SU-DHL-6 (cell line): ENCODE data around the gene KRTAP13-2.

Experiments used
- H2AFZ ChIP-seq: fragments of 200-600 bp; sonication (generic); 2 replicates; pipeline ENCODE4 v1.6.1; 2014; ENCODE audit warnings: low read depth, mild to moderate bottlenecking, moderate library complexity, mixed read lengths, antibody characterized with exemption, low read length; ENCODE audit not compliant: severe bottlenecking
- H3F3A ChIP-seq: fragments of 200-600 bp; shearing (Covaris generic); 2 replicates; pipeline ENCODE4 v1.6.0; 2016; ENCODE audit warnings: antibody characterized with exemption, mild to moderate bottlenecking; ENCODE audit not compliant: insufficient read depth
- H3K27ac ChIP-seq: fragments of 200-600 bp; sonication (generic); 2 replicates; pipeline ENCODE4 v1.5.1; 2016; ENCODE audit warnings: low read depth, mild to moderate bottlenecking, low read length, moderate library complexity, mixed read lengths
- H3K27me3 ChIP-seq: fragments of 200-600 bp; sonication (generic), shearing (Covaris generic); 2 replicates; pipeline ENCODE4 v1.6.0; 2014; ENCODE audit warnings: mild to moderate bottlenecking, low read length
- H3K36me3 ChIP-seq: fragments of 200-600 bp; sonication (generic); 2 replicates; pipeline ENCODE4 v1.6.1; 2014; ENCODE audit warnings: mild to moderate bottlenecking, low read length, mixed read lengths
- H3K4me2 ChIP-seq: fragments of 300-600, 200-600 bp; shearing (Covaris generic), sonication (generic); 2 replicates; pipeline ENCODE4 v1.6.0; 2014; ENCODE audit warnings: low read length, low read depth, mild to moderate bottlenecking; ENCODE audit not compliant: poor library complexity, severe bottlenecking
- H3K4me3 ChIP-seq: fragments of 200-600 bp; sonication (generic); 2 replicates; pipeline ENCODE4 v1.5.1; 2014; ENCODE audit warnings: antibody characterized with exemption, low read length, mild to moderate bottlenecking, mixed read lengths; ENCODE audit not compliant: insufficient read depth, poor library complexity, severe bottlenecking
- H3K79me2 ChIP-seq: fragments of 200-600 bp; sonication (generic); 2 replicates; pipeline ENCODE4 v1.6.1; 2014; ENCODE audit warnings: mild to moderate bottlenecking, low read length, moderate library complexity; ENCODE audit not compliant: insufficient read depth
- H3K9ac ChIP-seq: fragments of 200-600 bp; sonication (generic); 2 replicates; pipeline ENCODE4 v1.7.0; 2014; ENCODE audit warnings: mild to moderate bottlenecking, low read length
- H3K9me2 ChIP-seq: fragments of 200-600 bp; sonication (generic); replicated peaks from 2 replicates; pipeline ENCODE4 v1.6.1; 2014; ENCODE audit warnings: low read length; ENCODE audit not compliant: insufficient read depth
- H3K9me3 ChIP-seq: fragments of 200-600 bp; sonication (generic); 2 replicates; pipeline ENCODE4 v1.6.1; 2014; ENCODE audit warnings: low read length, mixed read lengths; ENCODE audit not compliant: insufficient read depth
- H4K20me1 ChIP-seq: fragments of 200-600 bp; sonication (generic); 2 replicates; pipeline ENCODE4 v1.6.1; 2014; ENCODE audit warnings: low read depth, mild to moderate bottlenecking, antibody characterized with exemption, low read length, moderate library complexity, mixed read lengths
- CTCF ChIP-seq: fragments of 200-600 bp; sonication (generic); IDR thresholded peaks from one replicate; pipeline ENCODE4 v1.5.1; 2017; ENCODE audit warnings: antibody characterized with exemption, mild to moderate bottlenecking, low read length, moderate library complexity; ENCODE audit not compliant: insufficient read depth, poor library complexity, severe bottlenecking
- EZH2phosphoT487 ChIP-seq: fragments of 200-600 bp; sonication (generic), shearing (Covaris generic); conservative IDR thresholded peaks from 2 replicates; pipeline ENCODE4 v1.6.1; 2018; ENCODE audit warnings: mild to moderate bottlenecking, antibody characterized with exemption, low read length, moderate library complexity, mixed read lengths

The KRTAP13-2 gene

GRCh38 chr21:30395731-30396130, 23.7 kb upstream of the KRTAP13-2 start, which contains the start of gene KRTAP13-1:
KRTAP13-1 (plus strand) TSS chr21:30396031; CDS start chr21:30396087, 56 bp downstream.
- no peaks in the 10 kb centered on the region for H3K27me3 ChIP-seq
- TF ChIP-seq EZH2phosphoT487 (no peak), CTCF (no peak)
- no peaks in the 10 kb centered on the region for H3K79me2 ChIP-seq
- H3K4me3 ChIP-seq = no peak within 1 kb of the TSS
- no peaks in the 10 kb centered on the region for H3F3A ChIP-seq
- H3K27ac ChIP-seq = no peak within 1 kb of the TSS
- H3K9me3 ChIP-seq = no peaks in the 10 kb centered on the region
- H4K20me1 ChIP-seq = no peaks in the 10 kb centered on the region
- no peaks in the 10 kb centered on the region for H3K36me3 ChIP-seq
- H3K9me2 ChIP-seq = no peaks in the 10 kb centered on the region
- H2AFZ ChIP-seq = no peak within 1 kb of the TSS
- no peak within 1 kb of the TSS for H3K9ac ChIP-seq
- no peak within 1 kb of the TSS for H3K4me2 ChIP-seq

- TF ChIP-seq EZH2phosphoT487 = no peak
- TF ChIP-seq CTCF = no peak
- Histone ChIP-seq H3K4me2 (no peak overlapping the region), H3K9ac (no peak overlapping the region), H3K79me2 (no peaks in the 10 kb centered on the region), H3K36me3 (no peaks in the 10 kb centered on the region), H3K9me3 (peaks cover 4% of the 10 kb centered on the region; the same call in 1 of the 2 replicates), H3K27ac (no peak overlapping the region), H4K20me1 (no peaks in the 10 kb centered on the region), H3F3A (no peaks in the 10 kb centered on the region), H3K27me3 (no peaks in the 10 kb centered on the region), H2AFZ (no peak overlapping the region), H3K9me2 (no peaks in the 10 kb centered on the region), H3K4me3 (no peak overlapping the region)
Measured at GRCh38 chr21:30391492-30392025, 19.5 kb upstream of the KRTAP13-2 start.

- Histone ChIP-seq H3F3A (no peaks in the 10 kb centered on the region), H3K9me3 (no peaks in the 10 kb centered on the region), H3K27me3 (no peaks in the 10 kb centered on the region), H3K4me2 (no peak overlapping the region), H3K79me2 (no peaks in the 10 kb centered on the region), H3K9me2 (no peaks in the 10 kb centered on the region), H3K27ac (no peak overlapping the region), H3K4me3 (no peak overlapping the region), H3K36me3 (no peaks in the 10 kb centered on the region), H4K20me1 (no peaks in the 10 kb centered on the region), H2AFZ (no peak overlapping the region), H3K9ac (no peak overlapping the region)
- TF ChIP-seq CTCF (no peak), EZH2phosphoT487 (no peak)
Measured at GRCh38 chr21:30382201-30382600, 10.1 kb upstream of the KRTAP13-2 start.
